Left renal cortex interstitium (tissue), 4 donors: ENCODE data around the gene NALCN. TPM values are rescaled to one million over a fixed set of nuclear protein-coding genes. Genes with fewer than 3 reads are reported as not detected.
"Not testable (repeated sequence)": the region's sequence is repeated elsewhere in the genome, so short reads cannot be mapped to it uniquely, and the experiment has no call there.

Experiments used
- DNase-seq, 4 donors: peaks; one replicate each; pipeline ENCODE4 v3.0.0-alpha.2; 2013; ENCODE audit warnings: low read depth in 4 of 4, low spot score in 2 of 4, missing footprints in 1 of 4
- polyA plus RNA-seq, 4 donors: library from polyadenylated mRNA; unstranded; fragments of 120-200 nt; gene quantifications; one replicate each; pipeline ENCODE4 v1.2.1, GENCODE V29; 2013; ENCODE audit not compliant: insufficient read length in 4 of 4

The NALCN gene
- polyA plus RNA-seq, 4 donors = 0.64 to 2.0 (median 1.2) TPM

GRCh38 chr13:101343128-101343787 is 73.0 kb downstream of the NALCN start:
- no peak for DNase-seq

GRCh38 chr13:101341464-101341863 is 74.8 kb downstream of the NALCN start:
- no peak for DNase-seq

- DNase-seq = no peak
Observed at GRCh38 chr13:101339202-101339601, 77.1 kb downstream of the NALCN start.

GRCh38 chr13:101332583-101332982 is 83.7 kb downstream of the NALCN start:
- no peak for DNase-seq

GRCh38 chr13:101331731-101332130 is 84.6 kb downstream of the NALCN start:
- no peak for DNase-seq

GRCh38 chr13:101327871-101328270 is 88.4 kb downstream of the NALCN start:
- DNase-seq = peak in 1 of 4 donors; percentile 9

GRCh38 chr13:101326710-101327109 is 89.6 kb downstream of the NALCN start:
- no peak for DNase-seq

- DNase-seq = no peak
Observed at GRCh38 chr13:101325423-101325822, 90.9 kb downstream of the NALCN start.

GRCh38 chr13:101323601-101324000 is 92.7 kb downstream of the NALCN start:
- no peak for DNase-seq

- DNase-seq = no peak
Observed at GRCh38 chr13:101317986-101318523, 98.3 kb downstream of the NALCN start.

- not testable (repeated sequence) for DNase-seq
Observed at GRCh38 chr13:101313479-101313878, 102.8 kb downstream of the NALCN start.

- DNase-seq = no peak
Observed at GRCh38 chr13:101309014-101309619, 107.2 kb downstream of the NALCN start.

GRCh38 chr13:101308247-101309013 is 107.9 kb downstream of the NALCN start:
- no peak for DNase-seq

- no peak for DNase-seq
Observed at GRCh38 chr13:101307181-101307701, 109.1 kb downstream of the NALCN start.

- DNase-seq = no peak
Observed at GRCh38 chr13:101306773-101307172, 109.5 kb downstream of the NALCN start.

GRCh38 chr13:101305981-101306411 is 110.3 kb downstream of the NALCN start:
- no peak for DNase-seq

- DNase-seq = no peak
Observed at GRCh38 chr13:101303521-101303920, 112.8 kb downstream of the NALCN start.

- no peak for DNase-seq
Observed at GRCh38 chr13:101301053-101301452, 115.3 kb downstream of the NALCN start.

GRCh38 chr13:101300531-101300930 is 115.8 kb downstream of the NALCN start:
- DNase-seq = no peak

GRCh38 chr13:101298517-101298916 is 117.8 kb downstream of the NALCN start:
- no peak for DNase-seq

- no peak for DNase-seq
Observed at GRCh38 chr13:101297794-101298193, 118.5 kb downstream of the NALCN start.
